HG03442 (cell line): ENCODE results near the gene DERL3.

Experiments used
- ATAC-seq: cut with Tn5 transposase; IDR thresholded peaks from one replicate; pipeline ENCODE4 v1.9.1; 2021; ENCODE audit warnings: mild to moderate bottlenecking, moderate library complexity; ENCODE audit not compliant: unreplicated experiment

DERL3 gene

GRCh38 chr22:23847991-23848864 is 9.4 kb upstream of the DERL3 start:
- no peak for ATAC-seq

- ATAC-seq = no peak
Observed at GRCh38 chr22:23847310-23847920, 8.6 kb upstream of the DERL3 start.

GRCh38 chr22:23846081-23846469 is 7.3 kb upstream of the DERL3 start:
- ATAC-seq = no peak

- ATAC-seq = no peak
Observed at GRCh38 chr22:23845265-23846080, 6.7 kb upstream of the DERL3 start.

GRCh38 chr22:23844739-23845202 is 6.0 kb upstream of the DERL3 start:
- no peak for ATAC-seq

GRCh38 chr22:23842599-23842998 is 3.8 kb upstream of the DERL3 start:
- ATAC-seq = no peak

DNA sequence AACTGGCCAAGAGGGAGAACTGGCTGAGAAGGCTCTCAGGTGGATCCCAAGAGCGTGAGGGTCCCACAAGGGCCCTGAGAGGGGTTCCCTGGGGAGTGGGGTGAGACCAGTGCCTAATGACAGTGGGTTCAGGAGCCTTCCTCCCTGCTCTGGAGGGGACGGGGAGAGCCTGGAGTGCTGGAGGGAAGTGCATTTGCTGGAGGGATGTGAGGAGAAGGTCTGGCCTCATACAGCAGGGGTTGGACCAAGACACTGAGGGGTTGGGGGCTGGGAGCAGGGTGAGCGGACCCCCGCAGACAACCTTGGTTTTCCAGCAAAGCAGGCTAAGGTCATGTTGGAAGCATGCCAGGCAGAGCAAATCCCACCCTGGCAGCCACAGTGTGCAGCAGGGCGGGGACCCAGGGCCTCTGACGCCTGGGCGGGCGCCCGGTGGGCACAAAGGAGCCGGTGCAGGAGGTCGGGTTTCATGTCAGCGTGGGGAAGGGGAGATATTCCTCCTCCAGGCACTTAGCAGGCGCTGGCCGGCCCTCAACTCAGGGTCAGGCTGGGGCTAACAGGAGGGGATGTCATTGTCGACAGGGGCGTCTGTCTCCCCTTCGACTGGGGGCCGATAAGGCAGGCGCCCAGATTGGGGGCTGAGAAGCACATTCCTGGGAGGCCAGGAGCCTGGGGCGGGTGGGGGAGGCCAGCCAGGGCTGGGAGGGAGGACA is 3.1 kb upstream of the DERL3 start:
- no peak for ATAC-seq

DNA sequence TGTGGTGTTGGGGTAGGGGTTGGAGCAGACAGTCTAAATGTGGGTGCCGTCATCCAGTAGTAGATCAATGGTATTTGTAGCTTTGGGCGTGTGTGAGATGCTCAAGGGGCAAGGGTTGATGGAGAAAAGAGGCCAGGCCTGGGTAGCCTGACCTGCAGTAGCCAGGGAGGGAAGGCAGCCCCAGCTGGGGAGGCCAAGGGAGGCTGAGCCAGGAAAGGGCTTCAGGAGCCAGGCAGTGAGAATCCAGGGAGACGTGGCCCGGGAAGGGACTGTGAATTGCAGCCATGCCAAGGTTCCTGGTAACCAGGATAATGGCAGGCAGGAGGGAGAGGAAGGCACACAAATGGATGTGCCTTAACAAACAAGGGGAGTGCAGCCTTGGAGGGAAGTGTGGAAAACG is 2.5 kb upstream of the DERL3 start:
- ATAC-seq = no peak

- ATAC-seq = no peak
Observed at GRCh38 chr22:23840026-23840425, 1.2 kb upstream of the DERL3 start.

GRCh38 chr22:23837911-23838680 is 710 bp downstream of the DERL3 start:
- ATAC-seq = peak; percentile 4

GRCh38 chr22:23837496-23837859 is 1.3 kb downstream of the DERL3 start:
- no peak for ATAC-seq

- ATAC-seq = no peak
Observed at GRCh38 chr22:23836692-23837495, 1.9 kb downstream of the DERL3 start.

DNA sequence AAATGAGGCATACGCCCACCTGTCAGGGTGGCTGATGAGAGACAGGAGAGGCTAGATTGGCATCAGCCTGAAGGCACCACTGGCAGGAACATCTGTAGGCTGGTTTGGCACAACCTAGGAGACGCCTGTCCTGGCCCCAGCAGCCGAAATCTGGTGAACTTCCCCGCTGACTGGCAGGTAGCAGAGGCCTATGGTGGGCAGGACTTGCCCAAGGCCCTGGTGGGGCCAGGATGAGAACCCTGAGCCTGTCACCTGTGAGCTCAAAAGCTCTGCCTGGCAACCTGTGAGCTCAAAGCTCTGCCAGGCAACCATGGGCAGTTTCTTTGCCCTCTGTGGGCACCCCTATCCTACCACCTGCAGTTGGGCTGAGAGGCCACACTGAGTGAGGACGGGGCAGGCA is 2.5 kb downstream of the DERL3 start:
- no peak for ATAC-seq

DNA sequence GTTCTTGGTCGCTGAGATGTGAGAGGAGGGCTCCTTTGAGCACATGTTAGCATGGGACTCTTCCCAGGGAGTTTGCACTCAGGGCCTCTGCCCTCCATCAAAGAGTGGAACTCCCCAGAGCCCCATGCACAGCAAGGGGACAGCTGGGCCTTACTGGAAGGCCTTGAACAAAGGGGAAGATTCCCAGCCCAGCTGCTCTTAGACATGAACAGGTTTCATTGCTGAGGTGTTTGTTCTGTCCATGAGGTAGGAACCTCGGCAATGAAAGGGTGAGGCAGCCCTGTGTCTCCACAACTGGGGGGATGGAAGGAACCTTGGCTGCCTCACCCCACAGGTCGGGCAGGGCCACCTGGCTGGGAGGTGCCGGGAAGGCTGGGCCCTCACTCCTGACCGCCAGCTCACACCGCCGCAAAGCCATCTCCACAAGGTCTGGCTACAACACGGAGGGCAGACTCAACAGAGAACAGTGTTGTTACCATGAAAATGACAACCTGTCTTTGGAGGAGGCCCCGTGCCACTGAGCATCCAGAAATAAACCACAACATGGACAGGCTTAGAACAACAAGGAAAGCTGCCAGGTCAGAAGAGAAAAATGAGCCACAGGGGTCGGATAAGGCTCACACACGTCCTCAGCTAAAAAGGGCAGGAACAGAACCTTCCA is 3.2 kb downstream of the DERL3 start:
- no peak for ATAC-seq

GRCh38 chr22:23834793-23835483 is 3.9 kb downstream of the DERL3 start:
- no peak for ATAC-seq

- ATAC-seq = no peak
Observed at GRCh38 chr22:23834406-23834792, 4.4 kb downstream of the DERL3 start.

- no peak for ATAC-seq
Observed at GRCh38 chr22:23833911-23834317, 4.9 kb downstream of the DERL3 start.

- ATAC-seq = no peak
Observed at GRCh38 chr22:23833017-23833751, 5.6 kb downstream of the DERL3 start.
